HCT116 (cell line): ENCODE data around the gene EXOC5. TPM values are rescaled to one million over a fixed set of nuclear protein-coding genes. Genes with fewer than 3 reads are reported as not detected.
"Not testable (repeated sequence)": the region's sequence is repeated elsewhere in the genome, so short reads cannot be mapped to it uniquely, and the experiment has no call there.

Experiments used
- ATAC-seq: fragments of 200-7000 bp; cut with Tn5 transposase; 2 replicates; pipeline ENCODE4 v1.9.1; 2020; ENCODE audit warnings: mild to moderate bottlenecking, moderate library complexity
- BruUV-seq: library from RNA; stranded (reverse); fragments of 400-500 nt; replicated peaks from 2 replicates; lab custom pipeline; 2021; lab: Mats Ljungman, UMichigan
- CTCF ChIA-PET: fragments of 300-600 bp; sonication (Branson Sonifier 250); formaldehyde crosslinking; loops from one replicate; lab custom pipeline; 2021; ENCODE audit warnings: antibody characterized with exemption; lab: Charles Lee
- POLR2A ChIA-PET: fragments of 300-600, 350-600 bp; sonication (Branson Sonifier 250); formaldehyde crosslinking; loops from one replicate; lab custom pipeline; 2021; ENCODE audit warnings: antibody characterized with exemption; lab: Charles Lee
- RAD21 ChIA-PET, 2 experiments: fragments of 300-600 bp; sonication (Branson Sonifier 250); formaldehyde crosslinking; loops; one replicate each; lab custom pipeline; 2023; ENCODE audit warnings: low total read pairs in 2 of 2; ENCODE audit not compliant: uncharacterized antibody in 2 of 2, unreplicated experiment in 2 of 2, low non-redundant PET in 1 of 2; lab: Charles Lee
- DNase-seq: peaks from one replicate; pipeline ENCODE4 v3.0.0-alpha.2; 2010; ENCODE audit warnings: low read depth, low spot score
- H2AFZ ChIP-seq: fragments of 200-600 bp; shearing (Covaris generic), sonication (generic); 2 replicates; pipeline ENCODE4 v1.6.1; 2017; ENCODE audit warnings: low read depth, mixed run types, mixed read lengths, antibody characterized with exemption, low read length; ENCODE audit not compliant: poor library complexity, severe bottlenecking
- H3K27ac ChIP-seq: 2 replicates; pipeline ENCODE4 v1.5.1; 2012; ENCODE audit warnings: low read depth, low read length
- H3K27me3 ChIP-seq: fragments of 200-600 bp; sonication (generic); 2 replicates; pipeline ENCODE4 v1.6.1; 2016; ENCODE audit warnings: mixed run types, low read length, mixed read lengths; ENCODE audit not compliant: insufficient read depth
- H3K36me3 ChIP-seq, 2 experiments: fragments of 200-500 bp in 1 of 2; fragments of 200-600 bp in 1 of 2; sonication (Bioruptor generic) in 1 of 2; sonication (generic) in 1 of 2; 2 replicates each; pipeline versions ENCODE4 v1.5.1 to v1.6.1; 2014 to 2016; ENCODE audit warnings: low read length in 2 of 2, inconsistent platforms in 1 of 2, mixed read lengths in 1 of 2, mixed run types in 1 of 2; ENCODE audit not compliant: insufficient read depth in 2 of 2, control insufficient read depth in 1 of 2
- H3K4me1 ChIP-seq, 2 experiments: fragments of 200-600 bp in 1 of 2; sonication (generic) in 1 of 2; 2 replicates each; pipeline versions ENCODE4 v1.5.1 to v1.6.1; 2012 to 2017; ENCODE audit warnings: low read length in 2 of 2, inconsistent platforms in 1 of 2, mild to moderate bottlenecking in 1 of 2, mixed read lengths in 1 of 2, mixed run types in 1 of 2, moderate library complexity in 1 of 2; ENCODE audit not compliant: insufficient read depth in 2 of 2, control insufficient read depth in 1 of 2
- H3K4me2 ChIP-seq: fragments of 200-600 bp; sonication (generic); 2 replicates; pipeline ENCODE4 v1.6.1; 2017; ENCODE audit warnings: mixed run types, low read length, mixed read lengths
- H3K4me3 ChIP-seq, 2 experiments: fragments of 200-600 bp in 1 of 2; sonication (generic) in 1 of 2; replicated peaks in 1 of 2; 2 replicates each; pipeline ENCODE4 v1.5.1; 2011 to 2016; ENCODE audit warnings: low read length in 2 of 2, control low read depth in 1 of 2, low read depth in 1 of 2, mild to moderate bottlenecking in 1 of 2, mixed read lengths in 1 of 2, mixed run types in 1 of 2
- H3K79me2 ChIP-seq: fragments of 200-600 bp; sonication (generic); 2 replicates; pipeline ENCODE4 v1.6.1; 2017; ENCODE audit warnings: mild to moderate bottlenecking, mixed run types, low read length, moderate library complexity, mixed read lengths; ENCODE audit not compliant: insufficient read depth
- H3K9ac ChIP-seq: fragments of 200-600 bp; sonication (generic); 2 replicates; pipeline ENCODE4 v1.6.1; 2016; ENCODE audit warnings: low read length, mixed read lengths
- H3K9me2 ChIP-seq: fragments of 200-600 bp; sonication (generic), shearing (Covaris generic); 2 replicates; pipeline ENCODE4 v1.6.1; 2017; ENCODE audit warnings: mixed run types, mild to moderate bottlenecking, moderate library complexity; ENCODE audit not compliant: insufficient read depth
- H3K9me3 ChIP-seq, 2 experiments: fragments of 200-500 bp in 1 of 2; fragments of 200-600 bp in 1 of 2; sonication (Bioruptor generic) in 1 of 2; sonication (generic) in 1 of 2; 2 replicates each; pipeline ENCODE4 v1.6.1; 2014 to 2017; ENCODE audit warnings: low read length in 2 of 2, mixed read lengths in 2 of 2, inconsistent platforms in 1 of 2, low read depth in 1 of 2, mild to moderate bottlenecking in 1 of 2, mixed run types in 1 of 2, moderate library complexity in 1 of 2; ENCODE audit not compliant: control insufficient read depth in 1 of 2, insufficient read depth in 1 of 2
- H4K20me1 ChIP-seq: fragments of 200-600 bp; sonication (generic), shearing (Covaris generic); 2 replicates; pipeline ENCODE4 v1.6.1; 2017; ENCODE audit warnings: mixed run types, mild to moderate bottlenecking, moderate library complexity; ENCODE audit not compliant: insufficient read depth
- ELF1 ChIP-seq: IDR thresholded peaks from 2 replicates; pipeline ENCODE4 v1.6.1; 2012; ENCODE audit warnings: low read depth, borderline replicate concordance
- EZH2phosphoT487 ChIP-seq: fragments of 200-600 bp; IDR thresholded peaks from 2 replicates; pipeline ENCODE4 v1.6.1; 2018; ENCODE audit warnings: antibody characterized with exemption, borderline replicate concordance
- intact Hi-C: fragments of 100-400 bp; cut with micrococcal nuclease; formaldehyde crosslinking; loops from 2 replicates; pipeline ENCODE4 v1.10.0; 2022
- total RNA-seq: library from RNA; stranded (reverse); gene quantifications from one replicate; pipeline ENCODE4 v1.2.1, GENCODE V29; 2021; ENCODE audit not compliant: unreplicated experiment
- TF ChIP-seq, protein P1 (sequence below): IDR thresholded peaks from 2 replicates; pipeline ENCODE4 v1.6.1; 2012; ENCODE audit warnings: low read depth
- TF ChIP-seq, protein P2 (sequence below): IDR thresholded peaks from 2 replicates; pipeline ENCODE4 v1.6.1; 2011; ENCODE audit warnings: mild to moderate bottlenecking, low read length, moderate library complexity; ENCODE audit not compliant: insufficient replicate concordance; ENCODE audit errors: extremely low read depth
- TF ChIP-seq, protein P3 (sequence below), 3 experiments: fragments of 200-600 bp in 1 of 3; sonication (generic) in 1 of 3; IDR thresholded peaks in 2 of 3; conservative IDR thresholded peaks in 1 of 3; 2 replicates each; pipeline ENCODE4 v1.5.1; 2012 to 2017; ENCODE audit warnings: low read depth in 2 of 3, low read length in 2 of 3, antibody characterized with exemption in 1 of 3, borderline replicate concordance in 1 of 3, control low read depth in 1 of 3, mild to moderate bottlenecking in 1 of 3, mixed read lengths in 1 of 3, mixed run types in 1 of 3, moderate library complexity in 1 of 3; ENCODE audit not compliant: insufficient read depth in 1 of 3

The EXOC5 gene
- total RNA-seq, 1 experiment from 2014 or later, result 54.2 TPM

DNA sequence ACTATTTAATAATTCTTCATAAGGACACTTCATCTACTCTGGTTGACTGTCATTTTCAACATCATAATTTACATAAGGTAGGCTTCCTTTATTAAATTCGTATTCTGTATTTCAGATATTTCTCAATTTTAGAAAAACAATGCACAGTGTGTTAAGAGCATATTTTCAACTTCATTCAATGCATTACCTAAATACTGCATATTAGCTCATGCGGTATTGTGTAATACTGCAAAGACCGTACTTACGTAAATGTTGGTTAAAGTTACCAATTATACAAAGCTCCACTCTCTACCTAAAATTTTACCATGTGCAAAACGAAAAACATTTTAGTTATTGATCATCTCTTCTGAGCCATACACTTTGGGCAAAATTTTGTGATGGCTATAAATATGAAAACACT is 62.8 kb downstream of the EXOC5 start (continued):
- TF ChIP-seq, protein P1, sequence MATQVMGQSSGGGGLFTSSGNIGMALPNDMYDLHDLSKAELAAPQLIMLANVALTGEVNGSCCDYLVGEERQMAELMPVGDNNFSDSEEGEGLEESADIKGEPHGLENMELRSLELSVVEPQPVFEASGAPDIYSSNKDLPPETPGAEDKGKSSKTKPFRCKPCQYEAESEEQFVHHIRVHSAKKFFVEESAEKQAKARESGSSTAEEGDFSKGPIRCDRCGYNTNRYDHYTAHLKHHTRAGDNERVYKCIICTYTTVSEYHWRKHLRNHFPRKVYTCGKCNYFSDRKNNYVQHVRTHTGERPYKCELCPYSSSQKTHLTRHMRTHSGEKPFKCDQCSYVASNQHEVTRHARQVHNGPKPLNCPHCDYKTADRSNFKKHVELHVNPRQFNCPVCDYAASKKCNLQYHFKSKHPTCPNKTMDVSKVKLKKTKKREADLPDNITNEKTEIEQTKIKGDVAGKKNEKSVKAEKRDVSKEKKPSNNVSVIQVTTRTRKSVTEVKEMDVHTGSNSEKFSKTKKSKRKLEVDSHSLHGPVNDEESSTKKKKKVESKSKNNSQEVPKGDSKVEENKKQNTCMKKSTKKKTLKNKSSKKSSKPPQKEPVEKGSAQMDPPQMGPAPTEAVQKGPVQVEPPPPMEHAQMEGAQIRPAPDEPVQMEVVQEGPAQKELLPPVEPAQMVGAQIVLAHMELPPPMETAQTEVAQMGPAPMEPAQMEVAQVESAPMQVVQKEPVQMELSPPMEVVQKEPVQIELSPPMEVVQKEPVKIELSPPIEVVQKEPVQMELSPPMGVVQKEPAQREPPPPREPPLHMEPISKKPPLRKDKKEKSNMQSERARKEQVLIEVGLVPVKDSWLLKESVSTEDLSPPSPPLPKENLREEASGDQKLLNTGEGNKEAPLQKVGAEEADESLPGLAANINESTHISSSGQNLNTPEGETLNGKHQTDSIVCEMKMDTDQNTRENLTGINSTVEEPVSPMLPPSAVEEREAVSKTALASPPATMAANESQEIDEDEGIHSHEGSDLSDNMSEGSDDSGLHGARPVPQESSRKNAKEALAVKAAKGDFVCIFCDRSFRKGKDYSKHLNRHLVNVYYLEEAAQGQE, result no peak
- TF ChIP-seq EZH2phosphoT487 (no peak), ELF1 (no peak)
- TF ChIP-seq, protein P2, sequence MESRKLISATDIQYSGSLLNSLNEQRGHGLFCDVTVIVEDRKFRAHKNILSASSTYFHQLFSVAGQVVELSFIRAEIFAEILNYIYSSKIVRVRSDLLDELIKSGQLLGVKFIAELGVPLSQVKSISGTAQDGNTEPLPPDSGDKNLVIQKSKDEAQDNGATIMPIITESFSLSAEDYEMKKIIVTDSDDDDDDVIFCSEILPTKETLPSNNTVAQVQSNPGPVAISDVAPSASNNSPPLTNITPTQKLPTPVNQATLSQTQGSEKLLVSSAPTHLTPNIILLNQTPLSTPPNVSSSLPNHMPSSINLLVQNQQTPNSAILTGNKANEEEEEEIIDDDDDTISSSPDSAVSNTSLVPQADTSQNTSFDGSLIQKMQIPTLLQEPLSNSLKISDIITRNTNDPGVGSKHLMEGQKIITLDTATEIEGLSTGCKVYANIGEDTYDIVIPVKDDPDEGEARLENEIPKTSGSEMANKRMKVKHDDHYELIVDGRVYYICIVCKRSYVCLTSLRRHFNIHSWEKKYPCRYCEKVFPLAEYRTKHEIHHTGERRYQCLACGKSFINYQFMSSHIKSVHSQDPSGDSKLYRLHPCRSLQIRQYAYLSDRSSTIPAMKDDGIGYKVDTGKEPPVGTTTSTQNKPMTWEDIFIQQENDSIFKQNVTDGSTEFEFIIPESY, result no peak

DNA sequence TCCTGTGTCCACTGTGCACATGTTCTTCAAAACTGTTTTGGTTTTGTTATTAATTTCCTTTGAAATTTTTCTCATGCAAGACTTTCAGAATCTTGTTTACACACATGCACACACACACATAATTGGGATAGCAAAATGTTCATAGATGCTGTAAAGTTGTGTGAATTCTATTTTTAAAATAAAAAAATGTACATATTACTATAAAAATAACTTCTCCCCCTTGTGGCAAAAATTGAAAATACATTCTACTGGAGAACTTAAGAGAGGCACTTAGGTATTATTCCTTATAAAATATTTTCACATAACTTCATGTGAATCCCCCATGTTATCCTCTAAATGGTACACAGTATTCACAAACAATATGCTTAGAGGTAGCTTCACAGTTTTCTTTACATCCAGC is 66.0 kb downstream of the EXOC5 start:
- H4K20me1 ChIP-seq, H3K79me2 ChIP-seq, H3K9me2 ChIP-seq, H3K27me3 ChIP-seq, BruUV-seq, POLR2A ChIA-PET, H2AFZ ChIP-seq, H3K9me3 ChIP-seq: not testable (repeated sequence)
- TF ChIP-seq, protein P3, sequence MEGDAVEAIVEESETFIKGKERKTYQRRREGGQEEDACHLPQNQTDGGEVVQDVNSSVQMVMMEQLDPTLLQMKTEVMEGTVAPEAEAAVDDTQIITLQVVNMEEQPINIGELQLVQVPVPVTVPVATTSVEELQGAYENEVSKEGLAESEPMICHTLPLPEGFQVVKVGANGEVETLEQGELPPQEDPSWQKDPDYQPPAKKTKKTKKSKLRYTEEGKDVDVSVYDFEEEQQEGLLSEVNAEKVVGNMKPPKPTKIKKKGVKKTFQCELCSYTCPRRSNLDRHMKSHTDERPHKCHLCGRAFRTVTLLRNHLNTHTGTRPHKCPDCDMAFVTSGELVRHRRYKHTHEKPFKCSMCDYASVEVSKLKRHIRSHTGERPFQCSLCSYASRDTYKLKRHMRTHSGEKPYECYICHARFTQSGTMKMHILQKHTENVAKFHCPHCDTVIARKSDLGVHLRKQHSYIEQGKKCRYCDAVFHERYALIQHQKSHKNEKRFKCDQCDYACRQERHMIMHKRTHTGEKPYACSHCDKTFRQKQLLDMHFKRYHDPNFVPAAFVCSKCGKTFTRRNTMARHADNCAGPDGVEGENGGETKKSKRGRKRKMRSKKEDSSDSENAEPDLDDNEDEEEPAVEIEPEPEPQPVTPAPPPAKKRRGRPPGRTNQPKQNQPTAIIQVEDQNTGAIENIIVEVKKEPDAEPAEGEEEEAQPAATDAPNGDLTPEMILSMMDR (IDR thresholded peaks at IDR 0.05 in 2 of 3, conservative IDR thresholded peaks at IDR 0.05 in 1 of 3; ENCODE audit: borderline replicate concordance in 1 of 3, insufficient read depth in 1 of 3, low read depth in 2 of 3, low read length in 2 of 3), result peak in 1 of 3 experiments; percentile 13; a peak in 1 of 6 replicates
- TF ChIP-seq, all 23 proteins: peak for 1; not testable (repeated sequence) for 22
- H3K4me3 ChIP-seq, H3K4me2 ChIP-seq, RAD21 ChIA-PET, H3K9ac ChIP-seq, H3K4me1 ChIP-seq, CTCF ChIA-PET, H3K36me3 ChIP-seq, DNase-seq, H3K27ac ChIP-seq: not testable (repeated sequence)
- intact Hi-C loops, result loop anchor here (5.0 to 10.0 kb wide), 2 partner anchors 172 to 645 kb away; no protein-coding TSS in a partner anchor
- peak; percentile 52; the same call in 1 of the 2 replicates for ATAC-seq
